Suppressor macrophage treated with lipopolysaccharide for 1 hour (primary cell): ENCODE measurements around the gene SATB2.
A peak's percentile ranks its signal among the peaks of the same experiment; 100 is the strongest.

ENCODE experiments used
- DNase-seq, 3 donors: peaks; one replicate each; pipeline ENCODE4 v3.0.0-alpha.2; 2020 to 2022

SATB2 gene

GRCh38 chr2:199457147-199458008, at the start of gene SATB2:
SATB2 (minus strand) TSS chr2:199457939; CDS start chr2:199456037, 1,902 bp downstream.
- DNase-seq: peak; percentile 61 to 73 (median 66)

DNA sequence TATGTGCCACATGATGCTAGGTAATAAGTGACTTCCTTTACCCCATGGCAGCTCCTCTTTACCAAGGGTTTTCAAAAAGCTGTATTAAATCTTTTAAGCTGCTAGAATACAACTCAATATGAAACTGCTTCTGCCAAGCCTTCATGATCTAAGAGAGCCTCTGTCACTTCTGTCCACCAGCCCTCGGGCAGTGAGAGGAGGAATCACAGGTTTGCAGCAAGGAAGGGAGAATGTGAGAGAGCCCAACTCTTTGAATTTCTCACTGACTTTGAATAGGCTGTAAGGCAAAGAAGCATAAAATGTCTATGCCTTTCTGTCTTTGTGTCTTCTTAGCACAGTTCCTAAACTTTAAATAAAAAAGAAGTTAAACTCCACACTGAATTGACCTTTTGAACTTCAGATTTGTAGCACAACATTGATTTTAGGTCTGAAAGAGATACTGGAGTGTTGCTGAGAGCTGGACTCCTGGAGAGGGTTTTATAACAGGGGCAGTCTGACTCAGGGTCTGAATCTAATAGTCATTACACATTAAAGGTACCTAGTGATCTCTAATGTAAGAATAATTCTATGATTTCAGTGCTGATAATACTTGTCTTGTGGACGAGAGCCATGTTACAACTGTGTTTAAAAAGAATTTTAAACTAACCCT, 48.1 kb upstream of the SATB2 start:
- no peak for DNase-seq

GRCh38 chr2:199503148-199503547, 45.4 kb upstream of the SATB2 start:
- no peak for DNase-seq

GRCh38 chr2:199499005-199499404, 41.3 kb upstream of the SATB2 start:
- DNase-seq: no peak

DNA sequence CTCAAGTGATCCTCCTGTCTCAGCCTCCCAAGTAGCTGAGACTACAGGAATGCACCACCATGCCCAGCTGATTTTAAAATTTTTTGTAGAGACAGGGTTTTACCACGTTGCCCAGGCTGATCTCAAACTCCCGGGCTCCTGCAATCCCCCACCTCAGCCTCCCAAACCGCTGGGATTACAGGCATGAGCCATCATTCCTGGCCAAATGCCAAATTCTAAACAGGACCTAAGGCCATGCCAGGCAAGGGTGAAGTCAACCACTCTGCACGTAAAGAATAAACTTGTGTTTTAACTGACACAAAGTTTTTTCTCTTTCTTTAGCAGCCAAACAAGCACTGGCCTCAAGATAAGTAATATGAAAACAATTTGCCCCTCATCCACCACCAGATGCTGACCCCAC, 37.4 kb upstream of the SATB2 start:
- DNase-seq: no peak

GRCh38 chr2:199490049-199490448, 32.3 kb upstream of the SATB2 start:
- DNase-seq: no peak

DNA sequence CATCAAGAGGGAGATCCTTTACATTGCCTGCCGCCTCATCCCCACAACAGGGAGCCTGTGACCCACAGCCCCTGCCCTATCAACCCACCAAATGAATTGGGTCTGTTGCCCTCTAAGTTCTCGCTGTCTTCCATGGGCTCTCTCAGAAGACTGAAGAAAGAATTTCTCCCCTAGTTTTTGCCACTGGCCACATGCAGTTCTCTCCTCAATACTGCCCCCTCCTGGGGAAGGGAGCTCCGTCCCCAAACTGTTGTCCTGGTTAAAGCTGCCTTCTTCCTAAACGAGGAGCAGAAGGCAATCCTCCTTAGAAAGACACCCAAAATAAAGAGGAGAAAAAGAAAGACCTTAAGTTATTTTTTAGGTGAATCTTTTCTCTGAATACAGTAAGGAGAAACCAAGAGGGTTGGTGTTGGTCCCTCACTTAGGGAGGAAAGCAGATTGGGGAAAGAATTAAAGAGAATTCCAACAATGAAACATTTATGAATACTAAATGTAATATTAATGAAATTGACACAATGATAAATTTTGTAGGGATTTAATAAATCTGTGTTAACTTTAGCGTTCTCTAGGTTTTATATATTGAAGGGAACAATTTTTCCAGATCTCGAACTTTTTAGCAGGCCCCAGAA, 31.1 kb upstream of the SATB2 start:
- DNase-seq: peak; percentile 68 to 83 (median 71)

GRCh38 chr2:199485732-199486335, 28.1 kb upstream of the SATB2 start:
- peak; percentile 51 to 79 (median 63) for DNase-seq

GRCh38 chr2:199484927-199485326, 27.2 kb upstream of the SATB2 start:
- no peak for DNase-seq

DNA sequence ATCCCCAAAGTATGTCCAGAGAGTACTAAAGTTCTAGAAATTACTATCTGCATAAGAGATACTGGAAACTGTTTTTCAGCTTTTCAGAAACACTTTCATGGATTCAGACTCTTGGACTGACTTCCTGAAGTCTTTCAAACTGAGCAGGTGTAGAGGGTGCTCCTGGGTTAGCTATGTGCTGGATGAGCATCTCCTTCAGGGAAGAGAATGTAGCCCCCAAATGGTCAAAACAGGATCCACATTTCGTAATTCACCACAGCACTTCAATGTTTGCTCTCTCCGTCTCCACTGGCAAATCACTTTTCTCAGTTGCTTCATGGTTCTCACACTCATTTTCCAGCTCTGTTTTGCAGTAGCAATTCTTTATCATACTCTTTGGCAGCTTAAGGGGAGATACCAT, 23.2 kb upstream of the SATB2 start:
- no peak for DNase-seq

DNA sequence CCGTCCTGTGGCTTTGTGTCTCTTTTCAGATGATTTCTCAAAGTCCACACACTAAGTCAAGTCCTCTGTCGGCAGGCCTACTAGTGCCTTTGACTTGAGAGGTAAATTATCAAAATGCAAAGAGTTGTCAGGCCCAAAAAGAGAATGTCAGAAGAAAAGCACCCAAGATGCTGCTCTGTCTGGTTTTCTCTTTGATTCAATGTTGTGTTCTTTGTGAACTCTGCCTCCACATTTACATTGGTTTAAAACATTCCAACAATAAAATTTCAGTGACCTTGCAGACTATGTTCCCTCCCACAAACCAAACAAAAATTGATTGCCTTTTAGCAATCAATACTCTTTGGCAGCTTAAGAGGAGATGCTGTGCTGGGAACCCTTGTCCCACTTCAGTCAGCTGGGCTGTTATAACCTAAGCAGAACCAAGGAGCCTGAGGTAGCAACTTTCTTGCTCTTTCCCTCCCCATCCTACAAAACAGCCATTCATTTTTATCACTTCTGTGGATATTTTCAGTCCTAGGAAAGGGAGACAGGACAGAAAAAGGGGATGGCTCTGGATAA, 19.6 kb upstream of the SATB2 start:
- DNase-seq: no peak

GRCh38 chr2:199471443-199472057, 13.8 kb upstream of the SATB2 start:
- peak; percentile 67 to 88 (median 72) for DNase-seq

DNA sequence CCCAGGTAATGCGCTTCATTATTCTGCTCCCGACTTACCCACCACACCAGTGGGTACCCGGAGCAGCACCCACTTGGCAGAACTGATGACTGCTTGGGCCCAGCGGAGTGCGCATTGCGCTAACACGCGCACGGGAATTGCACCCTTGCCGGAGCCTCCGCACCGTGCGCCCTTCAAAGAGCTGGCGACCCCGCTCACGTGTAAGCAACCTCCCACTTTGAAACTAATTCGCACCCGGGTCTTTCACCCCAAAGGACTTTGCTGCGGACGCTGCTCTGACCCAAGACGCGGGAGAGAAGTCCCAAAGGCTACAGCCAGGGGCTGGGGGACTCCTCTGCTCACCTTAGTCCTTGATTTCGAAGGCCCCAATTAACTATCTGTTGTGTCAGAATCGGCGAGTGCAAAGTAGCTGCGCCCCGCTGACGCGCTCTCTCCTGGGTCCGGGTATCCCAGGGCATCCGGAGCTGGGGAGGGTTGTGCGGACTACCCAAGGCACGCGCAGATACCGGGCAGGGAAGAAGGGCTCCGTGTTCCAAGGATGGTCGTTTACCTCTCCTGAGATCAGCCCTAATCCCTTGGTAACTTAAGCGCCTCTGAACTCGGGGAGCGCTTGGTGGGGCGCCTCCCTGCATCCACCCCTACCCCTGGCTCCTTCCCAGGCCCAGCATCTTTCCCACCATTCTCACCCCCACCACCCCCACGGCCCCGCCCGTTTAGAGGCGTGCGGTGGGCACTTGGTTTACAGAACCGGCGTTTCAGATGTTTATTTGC, 13.1 kb upstream of the SATB2 start:
- DNase-seq: no peak

DNA sequence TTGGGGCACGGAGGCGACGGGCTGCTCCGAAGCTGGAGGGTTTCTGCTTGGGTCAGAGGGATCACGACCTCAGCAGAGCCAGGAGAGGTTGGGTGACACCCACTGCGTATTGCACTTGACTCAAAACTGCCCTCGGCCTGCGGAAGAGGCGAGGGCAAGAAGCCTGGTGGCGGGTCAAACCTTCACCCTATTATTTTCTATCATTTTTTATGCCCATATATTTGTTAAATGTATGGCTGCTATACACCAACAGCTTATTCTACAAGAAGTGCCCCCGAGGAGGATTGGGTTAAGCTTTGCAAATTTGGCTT, 12.6 kb upstream of the SATB2 start:
- DNase-seq: no peak

GRCh38 chr2:199469514-199470360, 12.0 kb upstream of the SATB2 start:
- no peak for DNase-seq

DNA sequence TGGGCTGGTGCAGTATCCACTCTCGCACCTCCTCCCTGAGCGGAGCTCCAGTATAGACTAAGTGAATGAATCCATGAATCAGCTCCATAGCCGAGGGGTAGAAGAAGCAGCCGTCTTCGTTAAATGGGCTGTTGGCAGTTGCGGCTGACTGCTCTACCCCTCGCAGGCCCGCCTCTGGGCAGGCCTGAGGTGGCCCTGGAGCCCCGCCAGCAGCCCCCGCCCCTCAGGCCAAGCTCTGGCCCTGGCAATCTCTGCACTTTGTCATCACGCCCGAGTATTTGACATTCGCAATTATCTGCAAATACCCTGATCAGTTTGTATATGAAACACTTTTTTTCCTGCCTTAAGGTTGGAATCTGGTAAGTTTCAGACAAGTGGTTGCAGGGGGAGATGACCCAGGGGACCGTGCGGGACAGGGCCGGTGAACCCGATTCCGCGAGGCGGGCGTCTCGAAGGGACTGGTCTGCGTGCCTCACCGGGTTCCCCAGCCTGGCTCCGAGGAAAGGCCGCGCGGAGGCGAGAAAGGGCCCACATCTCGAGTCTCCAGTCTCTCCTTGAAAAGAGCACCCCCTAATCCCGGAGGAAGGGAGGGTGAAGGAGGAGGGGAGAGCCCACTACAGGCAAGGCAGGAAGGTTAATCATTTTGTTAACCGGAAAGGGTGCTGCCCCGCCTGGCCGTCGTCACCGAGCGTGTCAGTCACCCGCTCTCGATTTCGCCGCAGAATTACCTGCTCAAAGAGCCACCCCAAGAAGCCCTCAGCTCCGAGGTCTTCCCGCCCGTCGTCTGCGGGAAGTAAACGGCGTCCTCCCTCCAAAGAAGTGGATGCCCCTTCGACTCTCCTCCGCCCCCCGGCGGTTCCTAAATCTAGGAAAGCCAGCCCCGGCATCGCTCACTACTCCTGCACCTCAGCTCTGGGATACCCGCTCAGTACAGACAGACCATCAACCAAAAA, 11.1 kb upstream of the SATB2 start:
- peak in 1 of 3 donors; percentile 24 for DNase-seq

- DNase-seq: no peak
These were observed 9.5 kb upstream of the SATB2 start for GRCh38 chr2:199467066-199467822.

DNA sequence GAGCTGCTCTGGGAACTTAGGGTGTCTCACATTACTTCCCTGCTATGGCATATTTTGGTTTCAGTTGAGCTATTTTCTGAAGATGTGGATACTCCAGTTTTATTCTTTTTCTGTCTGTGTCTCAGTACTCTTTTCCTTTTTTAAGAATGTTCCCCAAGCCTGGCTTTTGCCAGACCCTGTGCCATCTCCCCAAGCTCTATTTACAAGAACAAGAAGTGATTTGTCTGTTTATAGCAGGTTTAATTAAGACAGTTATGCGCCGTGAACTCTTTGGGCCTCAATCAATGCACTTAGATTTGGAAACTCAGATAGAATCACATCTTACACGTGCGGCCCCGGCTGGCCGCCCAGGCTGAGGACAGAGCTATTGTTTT, 8.9 kb upstream of the SATB2 start:
- DNase-seq: no peak
